Mucosa of gallbladder (tissue), 1 donor: ENCODE results near the gene MS4A15. TPM values are rescaled to one million over a fixed set of nuclear protein-coding genes. Genes with fewer than 3 reads are reported as not detected.
"Not testable (repeated sequence)": the region's sequence is repeated elsewhere in the genome, so short reads cannot be mapped to it uniquely, and the experiment has no call there.

Experiments used
- DNase-seq: peaks from one replicate; pipeline ENCODE4 v3.0.0-alpha.2; 2020; ENCODE audit warnings: low spot score
- total RNA-seq: library from RNA; stranded (reverse); gene quantifications from one replicate; pipeline ENCODE4 v1.2.1, GENCODE V29; 2021
- donor health status: DM: no; HTN: no; CAD: no.

Gene MS4A15
- total RNA-seq, 1 donor from 2014 or later, result not detected

DNA sequence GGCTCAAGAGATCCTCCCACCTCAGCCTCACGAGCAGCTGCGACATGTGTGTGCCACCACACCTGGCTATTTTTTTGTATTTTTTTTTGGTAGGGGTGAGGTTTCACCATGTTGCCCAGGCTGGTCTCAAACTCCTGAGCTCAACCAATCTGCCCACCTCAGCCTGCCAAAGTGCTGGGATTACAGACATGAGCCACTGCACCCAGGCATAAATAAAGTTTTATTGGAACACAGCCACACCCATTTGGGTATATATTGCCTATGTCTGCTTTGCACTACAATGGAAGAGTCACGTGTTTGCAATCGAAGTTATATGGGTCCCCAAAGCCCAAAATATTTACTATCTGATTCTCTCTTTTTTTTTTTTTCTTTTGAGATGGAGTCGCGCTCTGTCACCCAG, 1.8 kb upstream of the MS4A15 start:
- no peak for DNase-seq

DNA sequence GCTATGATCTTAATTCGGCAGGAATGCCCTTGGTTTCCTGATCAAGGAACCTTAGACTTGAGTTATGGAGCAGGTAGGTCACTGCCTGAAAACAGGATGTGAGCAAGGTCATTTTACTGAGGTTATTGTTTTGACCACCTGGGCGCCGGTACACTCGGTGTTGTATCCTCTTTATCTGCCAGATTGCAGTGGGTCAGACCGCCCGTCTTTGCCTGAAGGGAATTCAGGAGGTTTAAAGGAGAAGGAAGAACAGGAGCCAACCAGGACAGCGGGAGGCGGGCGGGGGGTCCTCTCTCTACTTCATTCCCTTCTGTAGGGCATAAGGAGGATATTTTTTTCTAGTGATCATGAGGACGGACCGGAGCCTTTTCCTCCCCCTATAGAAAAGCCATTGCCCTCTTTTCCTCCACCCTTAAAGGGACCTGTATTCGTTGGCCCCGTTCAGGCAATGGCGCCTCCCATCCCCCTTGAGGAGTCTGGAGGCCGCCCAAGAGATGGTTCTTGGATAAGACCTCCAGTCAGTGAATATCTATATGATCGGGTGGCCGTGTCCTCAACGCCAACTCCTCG, 649 bp downstream of the MS4A15 start:
- no peak for DNase-seq

DNA sequence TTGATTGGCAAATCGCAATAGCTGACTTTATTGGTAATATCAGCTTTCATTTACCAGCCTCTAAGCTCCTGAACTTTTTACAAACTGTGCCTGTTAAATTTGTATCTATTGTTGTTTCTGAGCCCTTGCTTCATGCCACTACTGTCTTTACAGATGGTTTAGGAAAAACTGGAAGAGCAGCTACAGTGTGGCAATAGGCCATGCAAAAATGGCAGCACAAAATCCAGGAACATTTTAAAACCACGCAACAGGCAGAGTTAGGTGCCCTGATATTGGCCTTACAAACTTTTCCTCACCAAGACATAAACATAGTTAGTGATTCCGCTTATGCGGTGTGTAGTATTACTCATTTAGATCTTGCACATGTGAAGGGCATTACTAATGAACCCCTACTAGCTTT, 2.0 kb downstream of the MS4A15 start:
- DNase-seq, result not testable (repeated sequence)

DNA sequence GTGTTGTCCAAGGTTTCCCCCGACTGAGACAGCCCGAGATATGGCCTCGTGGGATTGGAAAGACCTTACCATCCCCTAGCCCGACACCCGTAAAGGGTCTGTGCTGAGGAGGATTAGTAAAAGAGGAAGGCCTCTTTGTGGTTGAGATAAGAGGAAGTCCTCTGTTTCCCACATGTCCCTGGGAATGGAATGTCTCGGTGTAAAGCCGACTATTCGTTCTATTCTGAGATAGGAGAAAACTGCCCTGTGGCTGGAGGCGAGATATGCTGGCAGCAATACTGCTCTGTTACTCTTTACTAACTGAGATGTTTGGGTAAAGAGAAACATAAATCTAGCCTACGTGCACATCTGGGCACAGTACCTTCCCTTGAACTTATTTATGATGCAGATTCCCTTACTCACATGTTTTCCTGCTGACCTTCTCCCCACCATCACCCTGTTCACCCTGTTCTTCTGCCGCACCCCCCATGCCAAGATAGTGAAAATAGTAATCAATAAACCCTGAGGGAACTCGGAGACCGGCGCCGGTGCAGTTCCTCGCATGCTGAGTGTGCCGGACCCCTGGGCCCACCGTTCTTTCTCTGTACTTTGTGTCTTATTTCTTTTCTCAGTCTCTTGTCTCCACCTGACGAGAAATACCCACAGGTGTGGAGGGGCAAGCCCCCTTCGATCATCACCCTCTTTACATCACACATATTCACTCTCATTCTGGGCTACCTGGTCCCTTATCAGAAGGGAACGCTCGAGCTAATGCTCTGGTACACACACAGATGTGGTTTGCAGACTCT, 3.0 kb downstream of the MS4A15 start:
- not testable (repeated sequence) for DNase-seq

DNA sequence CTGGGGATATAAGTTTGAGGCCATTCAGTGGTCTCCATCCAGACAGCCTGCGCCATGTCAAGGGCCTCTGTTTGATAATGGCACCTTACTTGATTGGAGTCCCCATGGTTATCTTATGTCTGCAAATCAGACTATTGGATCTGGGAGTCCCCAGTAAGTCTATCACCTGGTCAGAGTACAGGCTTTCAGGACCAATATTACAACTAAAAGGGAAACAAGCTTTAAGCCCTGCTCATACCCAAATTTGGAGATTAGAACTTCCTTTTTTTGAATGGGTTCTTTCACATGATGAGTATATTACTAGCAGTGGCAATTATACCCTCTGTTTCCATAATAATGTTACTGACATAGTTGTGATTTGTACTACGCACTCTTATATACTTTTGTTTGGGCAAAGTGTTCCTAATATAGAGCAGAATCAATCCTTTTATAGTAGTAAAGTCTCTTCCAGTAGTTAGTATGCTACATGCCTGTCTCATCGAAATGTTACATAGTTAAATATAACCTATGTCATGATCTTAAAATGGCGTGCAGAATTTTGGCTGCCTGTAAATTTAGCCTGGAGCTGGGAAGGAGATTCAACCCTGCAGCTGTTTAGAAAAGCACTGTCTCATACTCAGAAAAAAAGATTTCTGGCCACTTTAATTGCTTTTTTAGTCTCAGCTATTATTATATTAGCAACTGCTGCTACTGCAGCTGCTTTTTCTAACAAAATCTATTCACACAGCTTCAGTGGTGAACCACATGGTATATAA, 4.9 kb downstream of the MS4A15 start:
- no peak for DNase-seq

DNA sequence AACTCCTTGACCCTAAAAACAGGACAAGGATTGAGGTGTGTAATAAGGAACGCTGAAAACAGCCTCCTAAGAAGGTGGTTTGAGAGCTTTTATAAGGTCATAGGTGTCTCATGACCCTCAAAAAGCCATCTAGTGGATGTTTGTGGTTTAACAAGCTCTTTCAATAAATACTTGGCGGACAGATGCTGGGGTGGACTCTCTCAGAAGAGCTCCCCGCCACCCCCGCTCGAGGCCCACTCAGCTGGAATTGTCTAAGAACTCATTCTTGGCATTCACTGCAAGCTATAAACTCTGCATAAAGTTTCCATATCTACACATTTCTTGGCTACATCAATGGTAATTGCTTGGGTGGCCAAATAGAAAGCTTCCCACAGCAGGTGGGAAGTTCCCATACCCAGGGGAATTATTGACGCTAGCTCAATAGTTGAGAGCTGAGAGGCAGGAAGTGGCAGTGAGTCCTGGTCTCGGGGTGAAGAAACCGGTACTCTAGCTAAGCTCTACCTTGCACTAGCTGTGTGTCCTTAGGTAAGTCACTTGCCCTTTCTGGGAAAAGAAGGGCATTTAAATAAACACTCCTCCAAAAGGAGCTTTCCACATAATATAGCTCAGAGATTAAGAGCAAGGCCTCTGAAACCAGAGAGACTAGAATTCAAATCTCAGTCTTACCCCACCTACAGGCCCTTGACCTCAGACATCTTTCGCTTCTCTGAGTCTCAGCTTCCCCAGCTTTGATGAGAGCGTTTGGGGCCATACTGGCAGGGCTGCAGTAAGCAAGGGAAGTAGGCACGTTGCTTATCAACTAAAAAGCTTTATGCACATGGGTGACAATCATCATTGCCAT, 6.4 kb downstream of the MS4A15 start:
- no peak for DNase-seq

DNA sequence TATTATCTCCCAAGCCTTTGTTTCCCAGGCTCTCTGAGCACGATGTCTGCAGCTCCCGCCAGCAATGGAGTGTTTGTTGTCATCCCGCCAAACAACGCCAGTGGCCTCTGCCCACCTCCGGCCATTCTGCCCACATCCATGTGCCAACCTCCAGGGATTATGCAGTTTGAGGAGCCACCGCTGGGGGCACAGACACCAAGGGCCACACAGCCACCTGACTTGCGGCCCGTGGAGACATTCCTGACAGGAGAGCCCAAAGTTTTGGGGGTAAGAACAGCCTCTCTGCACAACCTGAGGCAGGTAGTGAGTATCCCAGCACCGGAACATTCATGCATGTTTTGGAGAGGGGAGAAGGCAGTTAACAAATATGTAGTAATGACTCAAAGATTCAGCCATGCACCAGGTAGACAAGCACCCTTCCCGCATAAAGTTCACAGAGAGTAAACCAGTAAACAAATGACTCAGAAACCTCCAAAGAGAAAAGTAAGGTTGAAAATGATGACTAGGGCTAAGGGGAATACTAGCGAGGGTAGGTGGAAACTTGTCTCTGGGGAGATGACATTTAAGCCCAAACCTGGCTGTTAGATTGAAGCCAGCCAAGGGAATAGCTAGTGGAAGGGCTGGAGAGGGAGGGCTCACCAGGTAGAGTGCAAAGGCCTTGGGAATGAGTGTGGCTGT, 7.2 kb downstream of the MS4A15 start:
- DNase-seq, result no peak

DNA sequence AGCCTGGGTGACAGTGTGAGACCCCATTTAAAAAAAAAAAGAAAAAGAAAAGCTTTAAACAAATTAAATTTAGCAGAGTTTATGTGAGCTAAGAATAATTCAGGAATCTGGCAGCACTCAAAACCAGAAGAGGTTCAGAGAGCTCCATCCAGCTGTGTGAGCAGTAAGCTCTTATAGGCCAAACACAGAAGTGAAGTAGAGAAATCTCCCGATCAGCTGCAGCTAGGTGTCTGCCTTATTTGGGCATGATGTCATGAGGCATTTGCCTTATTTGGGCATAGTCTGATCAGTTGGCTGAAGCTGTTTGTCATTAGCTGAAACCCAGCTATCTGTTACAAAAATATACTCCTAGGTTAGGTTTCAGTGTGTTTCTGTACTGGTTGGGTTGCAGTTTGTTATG, 8.2 kb downstream of the MS4A15 start:
- no peak for DNase-seq

DNA sequence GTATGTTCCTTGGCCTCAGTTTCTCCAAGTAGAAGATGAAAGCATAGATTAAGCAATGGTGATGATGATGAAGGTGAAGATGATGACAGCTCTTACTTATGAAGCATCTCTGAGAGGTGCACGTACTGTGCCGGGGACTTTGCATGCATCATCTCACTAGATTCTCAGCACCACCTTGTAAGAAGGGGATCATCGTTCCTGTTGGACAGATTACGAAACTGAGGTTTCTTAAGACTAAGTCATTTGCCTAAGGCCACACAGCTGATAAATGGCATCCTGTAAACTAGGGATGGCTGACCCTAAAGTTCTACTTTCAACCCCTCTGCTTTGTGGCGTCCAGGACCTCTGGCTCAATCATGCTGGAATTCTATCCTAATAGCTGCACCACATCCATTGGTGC, 8.7 kb downstream of the MS4A15 start:
- DNase-seq, result no peak

DNA sequence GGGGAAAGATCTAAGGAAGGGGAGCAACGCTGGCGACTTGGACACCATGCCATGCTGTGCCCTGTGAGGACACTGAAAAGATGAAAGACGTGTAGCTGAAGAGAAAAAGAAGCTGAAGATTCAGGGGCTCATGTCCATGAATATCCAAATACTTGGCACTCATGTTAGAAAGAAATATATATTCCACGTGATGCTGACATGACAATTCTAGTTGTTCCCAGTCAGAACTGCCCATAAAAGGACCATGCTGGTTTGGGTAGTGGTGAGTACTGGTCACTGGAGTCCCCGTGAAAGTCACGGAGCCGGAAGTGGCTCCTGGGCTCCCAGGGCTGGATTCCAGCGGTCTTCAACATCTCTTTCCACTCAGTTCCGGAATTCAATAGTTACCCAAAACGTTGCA, 9.9 kb downstream of the MS4A15 start:
- no peak for DNase-seq

DNA sequence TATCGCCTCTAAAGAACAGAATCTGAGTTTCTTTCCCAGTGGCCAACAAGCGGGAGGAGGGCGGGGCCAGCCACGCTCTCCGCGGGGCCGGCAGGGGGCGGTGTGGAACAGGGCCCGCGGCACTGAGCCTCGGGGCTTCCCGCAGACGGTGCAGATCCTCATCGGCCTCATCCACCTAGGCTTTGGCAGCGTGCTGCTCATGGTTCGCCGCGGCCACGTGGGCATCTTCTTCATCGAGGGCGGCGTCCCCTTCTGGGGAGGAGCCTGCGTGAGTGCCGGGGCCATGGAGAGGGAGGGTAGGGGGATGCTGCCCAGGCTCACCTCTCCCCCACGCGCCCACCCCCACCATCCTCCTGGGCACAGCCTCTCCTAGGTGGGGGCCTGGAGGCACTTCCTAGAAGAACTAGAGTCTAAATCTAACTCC, 10.7 kb downstream of the MS4A15 start:
- no peak for DNase-seq

DNA sequence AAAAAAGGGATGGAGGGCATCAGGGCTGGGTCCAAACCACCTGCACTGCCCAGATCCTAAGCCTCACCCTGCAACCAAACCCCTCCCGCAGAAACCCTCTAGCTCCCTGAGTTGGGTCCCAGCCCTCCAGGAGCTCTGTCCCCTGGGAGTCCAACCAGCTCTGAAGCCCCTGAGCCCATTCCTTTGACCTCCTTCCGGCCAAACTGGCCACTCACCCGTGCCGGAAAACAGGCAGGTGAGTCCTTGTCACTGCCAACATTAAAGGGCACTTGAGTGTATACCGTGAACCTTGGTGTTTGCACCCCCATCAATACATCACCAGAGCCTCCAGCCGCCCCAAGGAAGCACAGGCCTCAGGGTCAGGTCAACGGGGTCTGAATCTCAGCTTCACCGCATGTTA, 11.5 kb downstream of the MS4A15 start:
- DNase-seq, result no peak

DNA sequence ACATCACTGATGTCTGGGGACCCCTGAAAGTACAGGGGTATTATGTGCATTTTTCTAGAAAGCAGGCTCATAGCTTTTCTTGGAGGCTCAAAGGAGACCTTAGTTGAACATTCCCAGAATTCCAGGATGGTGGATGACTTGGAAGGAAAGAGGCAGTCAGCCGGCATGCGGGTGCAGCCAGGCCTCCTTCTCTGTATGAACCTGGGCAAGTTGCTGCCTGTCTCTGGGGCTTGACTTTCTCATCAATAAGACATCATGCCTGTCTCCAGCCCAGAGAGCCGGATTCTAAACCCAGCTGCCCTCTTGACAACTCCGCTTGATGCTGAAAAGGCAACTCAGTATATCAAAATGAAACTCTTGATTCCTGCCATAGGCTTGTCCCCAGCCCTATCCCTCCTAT, 12.6 kb downstream of the MS4A15 start:
- no peak for DNase-seq

DNA sequence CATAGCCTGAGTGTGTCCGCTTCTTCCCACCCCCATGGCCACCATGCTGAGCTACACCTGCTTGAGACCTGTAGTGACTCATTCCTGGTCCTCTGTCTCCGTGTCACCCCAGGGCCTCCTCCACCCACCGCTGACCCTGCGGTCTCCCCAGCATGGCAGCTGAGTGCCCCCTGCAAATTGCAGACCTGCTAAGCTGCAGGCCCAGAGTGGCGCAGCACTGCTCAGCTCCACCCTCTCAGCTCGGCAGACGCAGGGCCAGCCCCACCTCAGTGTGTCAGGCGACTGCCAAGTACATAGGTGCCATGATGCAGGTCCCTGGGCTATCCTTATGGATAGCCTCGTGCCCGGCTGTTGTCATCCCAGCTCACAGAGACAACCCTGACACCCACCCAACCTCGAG, 13.1 kb downstream of the MS4A15 start:
- DNase-seq, result no peak

DNA sequence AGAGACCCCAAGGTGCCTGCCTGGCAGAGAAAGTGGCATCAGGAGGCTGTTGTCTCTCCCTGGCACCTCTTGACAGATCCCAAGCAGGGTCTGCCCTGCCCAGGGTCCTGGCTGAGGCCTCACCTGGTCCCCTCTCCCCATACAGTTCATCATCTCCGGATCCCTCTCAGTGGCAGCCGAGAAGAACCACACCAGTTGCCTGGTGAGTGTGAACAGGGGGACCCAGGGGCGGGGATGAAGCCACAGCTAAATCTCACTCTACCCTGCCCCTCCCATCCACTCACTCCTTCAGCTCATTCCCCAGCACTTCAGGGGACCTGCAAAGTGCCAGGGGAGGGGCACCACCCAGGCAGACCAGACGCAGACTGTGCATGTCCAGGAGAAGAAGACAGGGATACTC, 14.5 kb downstream of the MS4A15 start:
- no peak for DNase-seq

DNA sequence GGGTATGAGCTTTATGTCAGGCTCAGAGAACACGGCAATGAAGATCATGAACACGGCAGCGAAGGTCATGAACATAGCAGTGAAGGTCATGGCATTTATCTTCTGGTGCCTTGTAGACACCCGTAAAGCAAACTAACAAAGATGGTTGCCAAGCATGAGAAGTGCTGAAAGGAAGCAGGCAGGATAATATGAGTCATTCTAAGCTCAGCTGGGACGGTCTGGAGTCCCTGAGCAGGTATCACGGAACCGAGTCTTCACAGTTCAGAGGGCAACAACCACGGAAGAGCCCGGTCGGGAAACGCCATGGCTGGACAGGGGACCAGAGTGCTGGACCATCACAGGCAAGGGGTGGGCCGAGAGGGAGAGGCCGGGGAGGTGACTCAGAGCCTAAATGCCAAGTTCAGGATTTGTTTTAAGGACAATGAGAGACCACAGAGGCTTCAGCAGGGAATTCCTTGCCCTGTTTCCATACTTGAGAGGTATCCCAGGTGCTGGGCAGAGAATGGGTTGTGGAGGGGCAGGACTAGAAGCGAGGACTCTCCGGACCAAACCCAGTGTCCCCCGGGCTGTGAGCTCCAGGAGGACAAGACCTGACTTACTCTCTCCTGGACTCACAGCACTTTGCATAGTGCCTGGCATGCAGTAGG, 15.3 kb downstream of the MS4A15 start:
- DNase-seq, result no peak

DNA sequence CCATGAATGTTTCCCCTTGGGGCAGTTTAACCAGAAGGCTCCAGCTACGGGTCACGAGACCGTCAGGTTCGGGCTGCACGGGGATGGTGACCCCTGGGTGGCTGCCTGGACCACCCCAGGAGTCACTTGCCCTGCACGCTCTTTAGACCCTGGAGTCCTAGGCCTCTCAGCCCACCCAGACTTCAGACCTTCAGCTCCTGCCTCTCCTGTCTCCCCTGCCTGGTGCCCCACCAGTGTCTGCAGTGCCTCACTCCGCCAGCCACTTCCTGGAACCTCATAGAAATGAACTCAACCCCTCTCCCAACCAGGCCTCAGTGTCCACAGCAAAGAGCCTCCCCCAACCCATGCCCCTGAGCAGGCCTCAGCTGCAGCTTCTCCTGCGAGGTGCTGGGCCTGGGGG, 16.0 kb downstream of the MS4A15 start:
- no peak for DNase-seq

DNA sequence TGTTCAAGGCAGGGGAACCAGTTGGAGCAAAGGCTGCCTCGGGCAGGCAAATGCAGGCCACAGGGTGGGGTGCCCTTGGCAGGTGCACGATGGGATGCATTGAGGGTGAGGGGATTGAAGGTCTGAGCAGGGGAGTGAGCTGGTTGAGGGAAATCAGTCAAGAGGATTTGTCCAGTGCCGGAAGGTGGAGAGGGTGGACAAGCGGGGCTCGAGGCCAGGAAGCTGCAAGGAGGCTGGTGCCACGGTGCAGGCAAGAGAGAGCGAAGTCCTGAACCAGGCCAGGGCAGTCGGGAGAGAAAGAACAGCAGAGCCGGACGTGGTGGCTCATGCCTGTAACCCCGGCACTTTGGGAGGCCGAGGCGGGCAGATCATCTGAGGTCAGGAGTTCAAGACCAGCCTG, 18.1 kb downstream of the MS4A15 start:
- no peak for DNase-seq

DNA sequence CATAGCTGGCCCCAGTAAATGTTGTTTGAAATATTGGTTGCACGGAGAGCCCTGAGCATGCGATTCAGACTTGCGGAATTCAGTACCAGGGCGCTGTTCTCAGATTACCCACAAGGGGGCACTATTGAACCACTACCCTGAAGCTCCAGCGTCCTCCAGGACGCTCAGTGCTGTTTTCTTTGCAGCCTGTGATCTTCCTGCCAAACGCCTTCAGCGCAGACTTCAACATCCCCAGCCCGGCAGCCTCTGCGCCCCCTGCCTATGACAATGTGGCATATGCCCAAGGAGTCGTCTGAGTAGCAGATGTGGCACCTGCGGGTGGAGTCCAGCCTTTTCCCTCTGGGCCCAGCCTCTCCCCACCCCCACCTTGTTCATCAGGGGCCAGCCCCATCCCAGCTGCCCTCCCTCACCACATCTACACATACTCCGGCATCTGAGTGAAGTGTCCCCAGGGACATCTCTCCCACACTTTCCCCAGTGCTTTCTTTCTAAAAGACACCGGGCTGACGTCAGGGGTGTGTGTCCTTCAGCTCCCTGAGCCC, 18.8 kb downstream of the MS4A15 start:
- peak; percentile 90 for DNase-seq

DNA sequence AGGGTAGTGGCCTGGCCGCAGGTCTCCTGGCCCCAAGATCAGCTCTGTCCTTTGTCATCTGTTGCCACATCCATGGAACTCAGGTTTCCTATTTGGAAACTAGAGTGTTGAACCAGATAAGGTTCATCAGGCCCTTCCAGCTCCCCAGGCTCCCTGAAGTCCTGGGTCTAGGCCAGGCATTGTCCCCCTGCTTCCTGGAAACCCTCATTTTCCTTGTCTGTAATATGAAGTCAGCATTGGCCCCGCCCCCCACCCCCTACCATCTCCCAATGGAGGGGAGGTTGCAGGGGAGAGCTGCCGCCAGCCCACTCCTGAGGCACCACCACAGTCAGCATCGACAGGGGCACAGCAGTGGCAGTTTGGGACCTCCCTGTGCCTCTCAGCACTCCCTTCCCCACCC, 19.5 kb downstream of the MS4A15 start:
- no peak for DNase-seq

DNA sequence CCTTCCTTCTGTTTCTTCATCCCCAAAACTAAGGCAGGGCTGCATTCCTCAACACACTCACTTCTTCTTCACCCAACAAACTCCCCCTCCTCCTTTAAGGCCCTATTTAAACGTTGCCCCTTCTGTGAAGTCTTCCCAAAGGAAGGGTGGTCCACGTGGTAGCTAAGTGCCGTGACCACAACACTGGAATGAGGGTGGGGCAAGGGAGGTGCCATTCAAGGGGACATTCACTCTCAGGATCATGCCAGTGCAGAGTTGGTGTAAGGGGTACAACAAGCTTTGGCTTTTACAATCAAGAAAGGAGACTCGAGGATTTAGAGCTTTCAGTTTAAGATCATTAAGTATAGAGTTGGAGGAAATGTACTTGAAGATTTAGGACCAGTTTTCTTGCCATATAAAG, 20.4 kb downstream of the MS4A15 start:
- DNase-seq, result no peak
